ENCODE data around the gene NRN1L. TPM values are rescaled to one million over a fixed set of nuclear protein-coding genes. Genes with fewer than 3 reads are reported as not detected.

Gene NRN1L
- total RNA-seq (2022; extraction: Qiagen RNA extraction), result 0.15 to 0.24 TPM (median 0.20 TPM) in 4 of 5 replicates, not detected in the other

GRCh38 chr16:67884684-67885083, at the start of gene NRN1L:
Gene NRN1L (plus strand): TSS chr16:67884885. CDS start chr16:67884904, 19 bp downstream.

GRCh38 chr16:67841816-67842508, 42.7 kb upstream of the NRN1L start, which contains the start of gene THAP11:
Gene THAP11 (plus strand): TSS chr16:67842320. CDS start chr16:67842555, 235 bp downstream.

GRCh38 chr16:67846320-67847063, 38.2 kb upstream of the NRN1L start, which contains the start of gene NUTF2:
Gene NUTF2 (plus strand): TSS chr16:67846933. CDS start chr16:67865131, 18,198 bp downstream.

GRCh38 chr16:67847064-67847861, 37.4 kb upstream of the NRN1L start, which contains the start of gene CENPT:
Gene CENPT (minus strand): TSS chr16:67847693. CDS start chr16:67833859, 13,834 bp downstream.

GRCh38 chr16:67872631-67873434, 11.9 kb upstream of the NRN1L start, which contains the start of gene EDC4:
Gene EDC4 (plus strand): TSS chr16:67873052. CDS start chr16:67873262, 210 bp downstream.

GRCh38 chr16:67892899-67893742, 8.4 kb downstream of the NRN1L start, which contains the start of gene PSKH1:
Gene PSKH1 (plus strand): TSS chr16:67893254. CDS start chr16:67908750, 15,496 bp downstream.

GRCh38 chr16:67931712-67932461, 47.2 kb downstream of the NRN1L start, which contains the start of gene CTRL:
Gene CTRL (minus strand): TSS chr16:67931862. CDS start chr16:67931852, 10 bp downstream.

Other genes with a start within 250 kb of the NRN1L start
- 1.2 to 3.1 TPM (median 2.6 TPM) in 5 replicates for gene CARMIL2, start 239.7 kb upstream of the NRN1L start, total RNA-seq (2022; extraction: Qiagen RNA extraction)
- gene ACD, start 224.6 kb upstream of the NRN1L start, total RNA-seq (2022; extraction: Qiagen RNA extraction), result 31.5 to 38.9 TPM (median 36.7 TPM) in 5 replicates
- 1.5 to 2.7 TPM (median 2.2 TPM) in 5 replicates for gene PARD6A, start 223.9 kb upstream of the NRN1L start, total RNA-seq (2022; extraction: Qiagen RNA extraction)
- gene ENKD1, start 218.1 kb upstream of the NRN1L start, total RNA-seq (2022; extraction: Qiagen RNA extraction), result 5.7 to 12.3 TPM (median 10.1 TPM) in 5 replicates
- gene C16orf86, start 218.1 kb upstream of the NRN1L start, total RNA-seq (2022; extraction: Qiagen RNA extraction), result 0.08 to 0.15 TPM (median 0.12 TPM) in 4 of 5 replicates, not detected in the other
- gene GFOD2, start 165.6 kb upstream of the NRN1L start, total RNA-seq (2022; extraction: Qiagen RNA extraction), result 15.6 to 18.9 TPM (median 16.6 TPM) in 5 replicates
- 8.0 to 9.5 TPM (median 8.4 TPM) in 5 replicates for gene RANBP10, start 78.3 kb upstream of the NRN1L start, total RNA-seq (2022; extraction: Qiagen RNA extraction)
- gene TSNAXIP1, start 78.0 kb upstream of the NRN1L start, total RNA-seq (2022; extraction: Qiagen RNA extraction), result 0.21 to 0.63 TPM (median 0.44 TPM) in 5 replicates
- 26.5 to 41.7 TPM (median 40.0 TPM) in 5 replicates for gene THAP11, start 42.6 kb upstream of the NRN1L start, total RNA-seq (2022; extraction: Qiagen RNA extraction)
- 232 to 250 TPM (median 235 TPM) in 5 replicates for gene NUTF2, start 38.0 kb upstream of the NRN1L start, total RNA-seq (2022; extraction: Qiagen RNA extraction)
- gene CENPT, start 37.2 kb upstream of the NRN1L start, total RNA-seq (2022; extraction: Qiagen RNA extraction), result 21.8 to 28.3 TPM (median 26.3 TPM) in 5 replicates
- gene EDC4, start 11.8 kb upstream of the NRN1L start, total RNA-seq (2022; extraction: Qiagen RNA extraction), result 47.8 to 62.7 TPM (median 58.0 TPM) in 5 replicates
- 13.8 to 18.3 TPM (median 16.6 TPM) in 5 replicates for gene PSKH1, start 8.4 kb downstream of the NRN1L start, total RNA-seq (2022; extraction: Qiagen RNA extraction)
- 1.2 to 1.9 TPM (median 1.5 TPM) in 5 replicates for gene CTRL, start 47.0 kb downstream of the NRN1L start, total RNA-seq (2022; extraction: Qiagen RNA extraction)
- gene PSMB10, start 52.0 kb downstream of the NRN1L start, total RNA-seq (2022; extraction: Qiagen RNA extraction), result 37.3 to 52.6 TPM (median 52.0 TPM) in 5 replicates
- 4.5 to 13.3 TPM (median 12.1 TPM) in 5 replicates for gene LCAT, start 59.2 kb downstream of the NRN1L start, total RNA-seq (2022; extraction: Qiagen RNA extraction)
- 26.9 to 33.6 TPM (median 29.3 TPM) in 5 replicates for gene SLC12A4, start 83.8 kb downstream of the NRN1L start, total RNA-seq (2022; extraction: Qiagen RNA extraction)
- gene DPEP3, start 95.6 kb downstream of the NRN1L start, total RNA-seq (2022; extraction: Qiagen RNA extraction), result not detected in 5 replicates
- gene DPEP2, start 114.6 kb downstream of the NRN1L start, total RNA-seq (2022; extraction: Qiagen RNA extraction), result 0.05 TPM in 1 of 5 replicates, not detected in the others
- gene DPEP2NB, start 131.0 kb downstream of the NRN1L start, total RNA-seq (2022; extraction: Qiagen RNA extraction), result not detected in 5 replicates
- 17.2 to 21.0 TPM (median 19.3 TPM) in 5 replicates for gene DDX28, start 138.3 kb downstream of the NRN1L start, total RNA-seq (2022; extraction: Qiagen RNA extraction)
- gene DUS2, start 138.4 kb downstream of the NRN1L start, total RNA-seq (2022; extraction: Qiagen RNA extraction), result 16.4 to 17.6 TPM (median 16.9 TPM) in 5 replicates
- gene NFATC3, start 200.5 kb downstream of the NRN1L start, total RNA-seq (2022; extraction: Qiagen RNA extraction), result 12.2 to 15.0 TPM (median 14.4 TPM) in 5 replicates